IMR-90 (cell line): Measurements from ENCODE around the gene LYPD4. TPM values are rescaled to one million over a fixed set of nuclear protein-coding genes. Genes with fewer than 3 reads are reported as not detected.

Source experiments
- ATAC-seq: fragments of 200-7000 bp; cut with Tn5 transposase; 2 replicates; pipeline ENCODE4 v1.9.1; 2020; ENCODE audit warnings: low read depth, mild to moderate bottlenecking, moderate library complexity
- BruUV-seq: library from RNA; stranded (reverse); fragments of 400-500 nt; replicated peaks from 2 replicates; lab custom pipeline; 2021; lab: Mats Ljungman, UMichigan
- CTCF ChIA-PET: fragments of 300-600 bp; formaldehyde crosslinking; extraction: SDS; loops from one replicate; lab custom pipeline; 2021; ENCODE audit warnings: antibody characterized with exemption; lab: Yijun Ruan, JAX
- POLR2A ChIA-PET: fragments of 300-600 bp; sonication (Branson Sonifier 250); formaldehyde crosslinking; loops from one replicate; lab custom pipeline; 2022; ENCODE audit warnings: antibody characterized with exemption; ENCODE audit not compliant: unreplicated experiment; lab: Charles Lee
- DNase-seq: peaks from one replicate; pipeline ENCODE4 v3.0.0; 2013
- H2AFZ ChIP-seq: replicated peaks from 2 replicates; pipeline ENCODE3; 2013; ENCODE audit warnings: low read length, mild to moderate bottlenecking; ENCODE audit not compliant: poor library complexity
- H2AK5ac ChIP-seq: 2 replicates; pipeline ENCODE4 v1.6.1; 2013; ENCODE audit warnings: low read depth, low read length, inconsistent platforms
- H2AK9ac ChIP-seq: replicated peaks from 2 replicates; pipeline ENCODE3; 2013; ENCODE audit warnings: mild to moderate bottlenecking, low read depth, low read length, moderate library complexity; ENCODE audit not compliant: poor library complexity
- H2BK120ac ChIP-seq: 2 replicates; pipeline ENCODE4 v1.6.1; 2013; ENCODE audit warnings: low read depth, low read length, inconsistent platforms
- H2BK15ac ChIP-seq: 3 replicates; pipeline ENCODE4 v1.6.1; 2013; ENCODE audit warnings: low read depth, low read length, inconsistent platforms
- H2BK20ac ChIP-seq: 2 replicates; pipeline ENCODE4 v1.6.1; 2013; ENCODE audit warnings: low read depth, mild to moderate bottlenecking, inconsistent platforms, low read length, moderate library complexity
- H2BK5ac ChIP-seq: 2 replicates; pipeline ENCODE4 v1.6.1; 2013; ENCODE audit warnings: mild to moderate bottlenecking, low read depth, low read length, inconsistent platforms; ENCODE audit not compliant: poor library complexity, severe bottlenecking
- H3K14ac ChIP-seq: replicated peaks from 2 replicates; pipeline ENCODE4 v1.6.1; 2013; ENCODE audit warnings: low read depth, low read length, inconsistent platforms
- H3K18ac ChIP-seq: 2 replicates; pipeline ENCODE4 v1.6.1; 2013; ENCODE audit warnings: low read depth, low read length, control low read depth
- H3K23ac ChIP-seq: 2 replicates; pipeline ENCODE4 v1.6.1; 2013; ENCODE audit warnings: low read depth, low read length, inconsistent platforms
- H3K27ac ChIP-seq: 2 replicates; pipeline ENCODE4 v1.5.1; 2013; ENCODE audit warnings: mild to moderate bottlenecking, control low read depth, low read length; ENCODE audit not compliant: insufficient read depth
- H3K27me3 ChIP-seq: 2 replicates; pipeline ENCODE4 v1.6.1; 2013; ENCODE audit warnings: low read length; ENCODE audit not compliant: control insufficient read depth, insufficient read depth
- H3K36me3 ChIP-seq: 2 replicates; pipeline ENCODE4 v1.6.1; 2013; ENCODE audit warnings: low read length, mixed read lengths; ENCODE audit not compliant: control insufficient read depth, insufficient read depth
- H3K4ac ChIP-seq: 2 replicates; pipeline ENCODE4 v1.6.1; 2013; ENCODE audit warnings: low read depth, low read length, inconsistent platforms
- H3K4me1 ChIP-seq: 2 replicates; pipeline ENCODE4 v1.6.1; 2013; ENCODE audit warnings: low read length, mixed read lengths; ENCODE audit not compliant: control insufficient read depth, insufficient read depth
- H3K4me2 ChIP-seq: 2 replicates; pipeline ENCODE4 v1.6.1; 2013; ENCODE audit warnings: low read depth, mild to moderate bottlenecking, control low read depth, low read length, moderate library complexity
- H3K4me3 ChIP-seq: 2 replicates; pipeline ENCODE4 v1.5.1; 2013; ENCODE audit warnings: low read depth, mild to moderate bottlenecking, control low read depth, low read length, moderate library complexity; ENCODE audit not compliant: insufficient read depth
- H3K56ac ChIP-seq: 2 replicates; pipeline ENCODE4 v1.6.1; 2013; ENCODE audit warnings: low read length, inconsistent platforms; ENCODE audit not compliant: insufficient read depth; ENCODE audit errors: extremely low read depth
- H3K79me1 ChIP-seq, 2 experiments: 2 replicates each; pipeline ENCODE4 v1.6.1; 2013; ENCODE audit warnings: low read length in 2 of 2, inconsistent platforms in 1 of 2, low read depth in 1 of 2
- H3K9ac ChIP-seq: 2 replicates; pipeline ENCODE4 v1.6.1; 2013; ENCODE audit warnings: low read depth, low read length, control low read depth
- H3K9me1 ChIP-seq: 2 replicates; pipeline ENCODE4 v1.6.1; 2013; ENCODE audit warnings: low read length, inconsistent platforms; ENCODE audit not compliant: insufficient read depth
- H3K9me3 ChIP-seq: 2 replicates; pipeline ENCODE4 v1.6.1; 2013; ENCODE audit warnings: low read length; ENCODE audit not compliant: control insufficient read depth, insufficient read depth
- H4K20me1 ChIP-seq: 2 replicates; pipeline ENCODE4 v1.6.1; 2013; ENCODE audit warnings: low read length, inconsistent platforms; ENCODE audit not compliant: insufficient read depth
- H4K5ac ChIP-seq: 2 replicates; pipeline ENCODE4 v1.6.1; 2013; ENCODE audit warnings: mild to moderate bottlenecking, low read depth, low read length, control low read depth
- H4K8ac ChIP-seq, 2 experiments: 2 replicates each; pipeline ENCODE4 v1.6.1; 2013; ENCODE audit warnings: low read depth in 2 of 2, low read length in 2 of 2, control low read depth in 1 of 2, inconsistent platforms in 1 of 2
- H4K91ac ChIP-seq: 2 replicates; pipeline ENCODE4 v1.6.1; 2013; ENCODE audit warnings: low read depth, low read length, inconsistent platforms; ENCODE audit not compliant: insufficient read depth
- CEBPB ChIP-seq: IDR thresholded peaks from 2 replicates; pipeline ENCODE4 v1.6.1; 2012; ENCODE audit warnings: low read depth, low read length, improper control_type of control experiment
- WGBS, 2 experiments: methylation state at CpG; one replicate each; pipeline versions ENCODE4 v1.1.5 to v1.1.7; 2013; ENCODE audit warnings: missing lambda C conversion rate in 2 of 2; ENCODE audit not compliant: insufficient read length in 1 of 2; ENCODE audit errors: extremely low coverage in 2 of 2; 5-methylcytosine and 5-hydroxymethylcytosine counted together
- dilution Hi-C: fragments of 300-500 bp; cut with HindIII; formaldehyde crosslinking; loops from one replicate; pipeline ENCODE4 v1.14.3; 2018; ENCODE audit warnings: low sequenced_read_pairs; ENCODE audit not compliant: unreplicated experiment
- in situ Hi-C: fragments of 300-500 bp; cut with MboI; formaldehyde crosslinking; loops from 3 replicates; pipeline ENCODE4 v1.14.3; 2019; ENCODE audit warnings: low sequenced_read_pairs, inconsistent platforms, mixed read lengths
- intact Hi-C: fragments of 100-400 bp; cut with micrococcal nuclease; formaldehyde crosslinking; loops from 2 replicates; pipeline ENCODE4 v1.10.0; 2022
- polyA plus RNA-seq, 3 experiments: library from polyadenylated mRNA; depleted of rRNA; stranded (reverse); fragments of >200 nt; gene quantifications; 2 replicates each; pipeline ENCODE4 v1.2.3, GENCODE V29; 2012; ENCODE audit warnings: low replicate concordance in 1 of 3
- total RNA-seq: library from RNA; depleted of rRNA; stranded (reverse); fragments of >200 nt; gene quantifications from 2 replicates; pipeline ENCODE4 v1.2.3, GENCODE V29; 2012

Gene LYPD4
- total and polyA plus RNA-seq, 2 of the 4 experiments (the other 2 are of a cell fraction) = not detected

- Histone ChIP-seq H3K4me3 (no peak overlapping the region), H4K8ac (no peak overlapping the region), H3K23ac (no peak overlapping the region), H3K56ac (no peak overlapping the region), H2AK9ac (no peak overlapping the region), H3K9me3 (no peaks in the 10 kb centered on the region), H3K4me1 (peaks cover 3% of the 10 kb centered on the region; the same call in 1 of the 2 replicates), H4K91ac (no peak overlapping the region), H3K18ac (no peak overlapping the region), H4K20me1 (peaks cover 95% of the 10 kb centered on the region), H2BK120ac (no peak overlapping the region), H3K9ac (no peak overlapping the region), H3K36me3 (peaks cover 68% of the 10 kb centered on the region), H3K9me1 (peaks cover 10% of the 10 kb centered on the region; the same call in 1 of the 2 replicates), H3K79me1 (peaks cover 21 to 53% of the 10 kb centered on the region in 2 experiments), H3K14ac (no peak overlapping the region), H3K4me2 (no peak overlapping the region), H3K27me3 (no peaks in the 10 kb centered on the region), H4K5ac (no peak overlapping the region), H2BK15ac (no peak overlapping the region), H2BK20ac (no peak overlapping the region), H2AK5ac (no peak overlapping the region), H2AFZ (no peak overlapping the region), H2BK5ac (no peak overlapping the region), H3K27ac (no peak overlapping the region), H3K4ac (no peak overlapping the region)
- dilution Hi-C loops (no loop called here), in situ Hi-C loops (no loop called here), intact Hi-C loops (no loop called here)
- WGBS, 2 experiments = 93% methylated on average over 7 of the region's 12 CpGs; no CpG with 5 or more reads in 1 of the 2 experiments
- POLR2A ChIA-PET = no interaction called here
- TF ChIP-seq CEBPB = no peak
- CTCF ChIA-PET = no interaction called here
- ATAC-seq = no peak
- no TSS peak for BruUV-seq
- DNase-seq = no peak
These were observed 24.5 kb upstream of the LYPD4 start for GRCh38 chr19:41868989-41869300.
